ENCODE results near the gene PEAK1.

PEAK1 gene

DNA sequence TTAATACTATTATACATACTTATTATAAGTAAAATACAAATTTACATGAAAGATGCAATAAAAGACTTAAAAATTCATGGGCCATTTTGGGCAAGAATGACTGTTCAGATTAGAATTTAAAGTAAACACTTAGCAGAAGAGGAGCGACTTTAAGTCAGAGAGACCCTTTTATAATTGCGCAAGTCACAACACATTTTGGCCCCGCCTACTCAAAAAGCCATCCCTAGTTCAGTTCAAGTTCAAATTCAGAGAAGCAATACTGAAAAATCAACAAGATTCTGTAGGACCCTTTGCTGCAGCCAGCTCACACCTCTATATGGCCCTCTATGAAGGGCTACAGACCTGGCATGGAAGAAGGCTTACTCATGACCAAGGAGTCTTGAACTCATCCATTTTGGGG, 64.6 kb downstream of the PEAK1 start:
- DNase-seq (ENCODE audit: low read depth): no peak

DNA sequence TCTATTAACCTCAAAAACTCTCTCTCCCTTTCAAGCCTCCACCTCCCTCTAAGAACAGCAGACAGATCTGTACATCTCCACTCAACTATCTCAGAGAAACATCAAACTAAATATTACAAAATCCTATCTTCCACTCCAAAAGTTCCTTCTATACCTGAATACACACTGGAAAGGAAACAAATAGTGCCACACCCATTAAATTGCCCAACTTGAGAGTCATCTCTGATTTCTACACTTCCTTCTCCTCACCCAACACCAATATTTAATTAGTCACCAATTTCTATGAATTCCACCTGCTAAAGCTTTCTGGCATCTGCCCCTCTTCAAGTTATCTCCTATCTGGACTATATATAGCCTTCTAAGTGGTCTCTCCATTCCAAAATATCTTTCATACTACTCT, 65.8 kb downstream of the PEAK1 start:
- no peak for DNase-seq (ENCODE audit: low read depth)

DNA sequence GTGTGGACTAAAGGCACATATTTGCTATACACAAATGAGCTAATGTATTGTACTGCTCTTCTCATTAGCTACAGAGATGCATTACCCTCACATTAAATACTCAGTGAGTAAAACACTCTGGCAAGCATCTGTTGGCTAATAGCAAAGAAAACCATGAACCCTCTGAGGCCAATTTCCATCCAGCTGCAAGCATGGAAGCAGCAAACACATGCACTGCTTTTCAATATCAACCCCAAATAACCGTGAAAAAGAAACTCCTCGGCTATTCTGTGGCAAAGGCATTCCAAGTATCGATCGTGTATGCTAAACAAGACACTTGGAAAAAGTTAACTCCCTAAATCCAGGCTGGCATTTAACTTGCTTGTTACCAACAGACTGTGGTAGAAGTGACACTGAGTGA, 67.0 kb downstream of the PEAK1 start:
- no peak for DNase-seq (ENCODE audit: low read depth)

DNA sequence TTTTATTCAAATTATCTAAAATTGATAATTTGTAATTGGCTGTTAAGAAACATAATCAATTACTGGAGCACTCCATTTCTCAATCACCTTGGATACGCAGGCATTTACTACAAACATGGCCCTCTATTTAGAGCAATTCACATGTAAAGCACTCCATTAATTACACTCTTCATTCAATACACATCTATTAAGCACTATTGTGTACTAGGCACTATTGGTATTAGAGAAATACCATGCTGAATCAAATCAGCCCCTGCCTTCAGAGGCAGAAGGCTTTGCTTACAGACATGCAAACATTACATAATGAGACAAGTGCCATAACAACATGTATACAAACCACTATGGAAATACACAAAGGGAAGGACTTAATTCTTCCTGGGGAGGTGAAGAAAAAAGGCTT, 69.1 kb downstream of the PEAK1 start:
- DNase-seq (ENCODE audit: low read depth): no peak

DNA sequence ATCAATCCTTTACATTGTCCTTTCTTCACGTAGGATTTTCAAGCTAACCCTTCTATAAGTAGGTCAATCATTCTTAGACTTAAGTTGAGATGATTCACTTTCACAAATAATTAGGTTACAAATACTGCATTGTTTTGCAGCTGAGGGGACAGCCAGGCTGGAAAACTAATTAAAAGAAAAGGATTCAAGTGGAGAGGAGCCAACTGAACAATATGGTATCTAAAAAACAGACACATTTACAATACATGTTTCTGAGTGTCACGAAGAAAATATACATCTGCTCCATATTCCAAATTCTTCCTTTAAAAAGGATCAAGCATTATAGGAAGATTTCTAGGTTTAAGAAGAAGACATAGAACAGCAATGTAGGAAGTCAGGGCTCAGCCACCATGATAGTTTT, 70.2 kb downstream of the PEAK1 start:
- DNase-seq (ENCODE audit: low read depth): no peak

DNA sequence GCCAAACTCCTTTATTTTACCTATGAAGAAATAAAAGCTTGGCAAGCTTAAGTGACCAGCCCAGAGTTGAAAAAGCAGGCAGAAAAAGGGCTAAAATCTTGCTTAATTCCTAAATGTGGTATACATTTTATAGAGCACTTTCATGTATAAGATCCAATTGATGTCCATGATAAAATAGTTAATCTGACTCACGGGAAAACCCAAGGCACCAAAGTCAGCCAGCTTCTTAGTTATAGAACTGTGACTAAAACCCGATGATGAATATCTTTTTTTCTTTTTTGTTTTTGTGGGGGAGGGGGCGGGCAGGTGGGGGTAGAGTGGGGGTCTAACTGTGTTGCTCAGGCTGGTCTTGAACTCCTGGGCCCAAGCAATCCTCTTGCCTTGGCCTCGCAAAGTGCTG, 71.4 kb downstream of the PEAK1 start:
- no peak for DNase-seq (ENCODE audit: low read depth)

DNA sequence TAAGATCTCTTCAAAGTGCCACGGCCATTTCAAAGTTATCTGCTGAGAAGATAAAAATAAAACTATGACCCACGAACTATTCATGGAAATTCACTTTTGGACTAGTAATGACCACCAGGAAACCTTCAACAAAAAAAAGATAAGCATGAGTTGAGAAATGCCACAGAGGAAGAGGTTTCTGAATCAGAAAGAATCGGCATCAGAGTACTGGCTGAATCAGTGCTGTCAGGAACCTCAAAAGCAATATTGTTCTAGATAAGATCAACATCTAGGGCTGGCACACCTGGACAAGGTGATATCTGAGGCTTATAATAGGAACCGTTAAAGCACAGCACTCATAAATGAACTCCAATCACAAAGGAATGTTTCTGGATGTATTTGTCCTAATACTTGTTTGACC, 72.7 kb downstream of the PEAK1 start:
- no peak for DNase-seq (ENCODE audit: low read depth)

DNA sequence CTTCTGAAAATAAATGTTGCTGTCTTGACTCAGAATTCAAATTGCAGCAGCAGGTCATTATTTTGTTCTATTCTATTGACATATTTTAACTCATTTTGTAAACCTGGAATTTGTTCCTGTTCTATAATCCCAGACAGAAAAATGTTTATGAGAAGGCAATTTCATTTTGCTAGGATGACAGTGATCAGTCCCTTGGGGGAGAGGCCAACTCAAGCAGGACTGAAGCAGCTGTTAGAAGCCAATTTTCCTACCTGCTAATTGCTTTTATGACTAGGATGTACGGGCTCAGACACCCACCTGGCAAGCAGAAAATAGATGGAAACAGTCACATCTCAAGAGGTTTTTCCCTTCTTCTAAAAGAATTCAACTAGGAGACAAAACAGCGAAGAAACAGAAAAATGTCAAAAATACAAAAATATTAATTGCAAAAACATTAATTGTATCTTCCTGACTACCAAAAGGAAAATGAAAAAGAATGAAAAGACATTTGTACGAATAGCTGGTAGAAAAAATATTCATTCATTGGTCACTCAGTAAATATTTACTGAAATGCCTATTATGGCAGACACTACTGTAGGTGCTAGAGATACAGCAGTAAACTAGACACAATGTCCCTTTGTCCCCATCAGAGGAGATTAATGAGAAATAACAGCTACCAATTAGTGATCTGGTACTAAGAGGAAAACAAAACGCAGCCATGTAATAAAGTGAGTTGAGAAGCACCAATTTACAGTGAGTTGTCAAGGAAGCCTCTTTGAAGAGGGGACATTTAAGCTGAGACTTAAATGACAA, 73.5 kb downstream of the PEAK1 start:
- DNase-seq (ENCODE audit: low read depth): no peak

DNA sequence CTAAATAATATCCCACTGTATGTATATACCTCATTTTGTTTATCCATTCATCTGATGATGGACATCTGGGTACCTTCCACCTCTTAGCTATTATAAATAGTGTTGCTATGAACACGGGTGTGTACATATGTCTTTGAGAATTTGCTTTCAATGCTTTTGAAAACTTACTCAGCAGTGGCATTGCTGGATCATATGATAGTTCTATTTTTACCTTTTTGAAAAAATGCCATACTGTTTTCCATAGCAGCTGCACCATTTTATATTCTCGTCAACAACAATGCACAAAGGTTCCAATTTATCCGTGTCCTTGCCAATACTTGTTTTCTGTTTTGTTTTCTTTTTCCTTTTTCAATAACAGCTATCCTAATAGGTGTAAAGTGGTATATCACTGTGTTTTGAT, 77.1 kb downstream of the PEAK1 start:
- no peak for DNase-seq (ENCODE audit: low read depth)

DNA sequence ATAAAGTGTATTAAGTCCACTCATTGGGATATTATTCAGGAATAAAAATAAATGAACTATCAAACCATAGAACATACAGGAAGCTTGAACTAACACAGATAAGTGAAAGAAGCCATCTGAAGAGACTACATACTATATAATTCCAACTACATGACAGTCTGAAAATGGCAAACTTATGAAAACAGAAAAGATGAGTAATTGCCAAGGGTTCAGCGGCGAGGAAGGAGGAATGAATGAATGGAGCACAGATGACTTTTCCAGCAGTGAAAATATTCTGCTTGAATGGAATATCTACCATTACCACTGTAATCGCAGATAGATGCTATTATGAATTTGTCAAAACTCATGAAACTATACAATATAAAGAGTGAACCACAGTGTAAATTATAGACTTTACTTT, 79.7 kb downstream of the PEAK1 start:
- no peak for DNase-seq (ENCODE audit: low read depth)

DNA sequence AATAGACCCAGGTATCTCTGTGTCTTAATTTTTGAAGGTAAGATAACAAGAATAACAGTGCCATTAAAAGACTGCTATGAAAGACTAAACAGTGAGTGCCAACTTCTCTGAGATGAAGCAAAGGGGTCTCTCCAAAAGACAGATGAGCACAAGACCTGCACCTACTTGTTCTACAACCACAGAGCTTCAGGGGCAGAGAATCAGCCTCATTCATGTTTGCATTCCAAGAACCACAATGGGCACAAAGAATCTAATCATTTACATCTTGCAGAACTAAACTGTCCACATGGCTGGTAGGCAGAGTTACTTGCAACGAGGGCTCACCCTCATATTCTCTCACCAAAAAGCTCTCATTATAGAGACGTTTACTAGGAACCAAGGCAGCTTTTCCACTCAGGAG, 83.9 kb downstream of the PEAK1 start:
- no peak for DNase-seq (ENCODE audit: low read depth)

DNA sequence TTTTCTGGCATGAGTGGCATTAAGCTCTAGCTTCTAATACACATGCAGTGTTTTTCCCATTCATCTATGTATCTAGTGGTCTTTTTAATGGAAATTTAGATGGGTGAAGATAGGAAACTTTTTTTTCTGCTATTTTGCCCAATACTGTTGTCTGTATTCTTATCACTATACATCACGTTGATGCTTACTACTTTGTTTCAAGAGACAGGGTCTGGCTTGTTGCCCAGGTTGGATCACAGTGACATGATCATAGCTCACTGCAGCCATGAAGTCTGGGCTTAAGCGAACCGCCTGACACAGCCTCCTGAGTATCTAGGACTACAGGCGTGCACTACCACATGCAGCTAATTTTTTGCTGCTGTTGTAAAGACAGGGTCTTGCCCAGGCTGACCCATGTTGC, 84.6 kb downstream of the PEAK1 start:
- DNase-seq (ENCODE audit: low read depth): no peak

DNA sequence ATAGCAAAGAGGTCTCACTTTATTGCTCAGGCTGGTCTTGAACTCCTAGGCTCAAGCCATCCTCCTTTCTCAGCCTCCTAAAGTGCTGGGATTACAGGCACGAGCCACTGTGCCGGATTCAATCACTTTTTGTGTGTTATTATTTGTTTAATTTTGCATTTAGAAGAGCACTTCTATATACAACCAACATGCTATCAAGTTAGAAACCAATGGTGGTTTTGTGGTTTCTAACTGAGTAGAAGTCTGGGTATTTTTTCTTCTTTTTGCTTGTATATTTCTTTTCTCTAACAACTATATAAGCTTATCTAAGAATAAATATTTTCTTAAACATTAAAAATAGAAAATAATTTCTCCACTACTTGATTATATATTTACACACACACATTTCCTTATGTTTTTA, 86.7 kb downstream of the PEAK1 start:
- no peak for DNase-seq (ENCODE audit: low read depth)

DNA sequence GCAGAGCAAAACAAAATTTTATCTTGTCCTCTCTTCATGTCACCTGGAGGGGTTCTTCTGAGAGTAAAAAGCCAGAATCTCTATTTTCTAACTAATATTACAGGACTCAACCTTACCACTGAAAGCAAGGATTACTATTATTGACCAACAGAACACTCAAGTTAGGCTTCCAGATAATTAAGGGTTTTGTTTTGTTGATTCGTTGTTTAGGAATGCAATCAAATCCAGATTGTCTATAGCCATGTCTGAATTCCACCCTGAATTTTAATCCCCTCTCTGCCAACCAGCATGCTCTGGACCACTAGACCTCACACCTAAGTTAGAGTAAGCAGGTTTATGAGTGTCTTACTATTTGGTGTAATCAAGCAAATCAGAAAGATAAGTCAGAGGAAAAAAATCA, 90.7 kb downstream of the PEAK1 start:
- no peak for DNase-seq (ENCODE audit: low read depth)

DNA sequence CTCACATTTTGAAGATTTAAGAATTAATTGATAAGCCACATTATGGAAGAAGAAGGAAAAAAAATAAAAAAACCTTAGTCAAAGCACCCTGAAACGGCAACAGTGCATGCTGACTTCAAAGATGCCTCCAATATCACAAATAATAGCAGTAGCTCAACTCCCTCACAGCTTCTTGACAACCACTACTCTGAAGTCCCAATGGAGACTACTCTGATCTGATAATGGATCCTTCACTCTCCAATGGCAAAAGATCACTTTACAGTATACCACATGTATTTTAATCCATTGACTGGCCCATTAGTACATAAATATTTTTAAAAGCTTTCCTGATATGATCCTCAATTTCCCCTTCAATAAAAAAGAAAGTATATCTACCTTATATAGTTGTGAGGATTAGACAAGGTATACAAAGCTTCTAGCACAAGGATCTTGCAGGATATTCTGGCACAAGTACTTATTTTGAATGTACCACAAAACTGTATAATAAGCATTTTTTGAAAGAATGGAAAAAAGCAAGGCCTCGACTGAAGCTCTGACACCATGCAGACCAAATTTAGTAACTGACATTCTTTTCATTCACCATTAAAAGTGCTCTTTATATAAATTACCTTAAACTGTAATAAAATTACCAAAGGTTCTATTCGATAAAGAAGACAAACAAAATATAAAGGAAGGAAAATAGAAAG, 91.9 kb downstream of the PEAK1 start:
- DNase-seq (ENCODE audit: low read depth): no peak

DNA sequence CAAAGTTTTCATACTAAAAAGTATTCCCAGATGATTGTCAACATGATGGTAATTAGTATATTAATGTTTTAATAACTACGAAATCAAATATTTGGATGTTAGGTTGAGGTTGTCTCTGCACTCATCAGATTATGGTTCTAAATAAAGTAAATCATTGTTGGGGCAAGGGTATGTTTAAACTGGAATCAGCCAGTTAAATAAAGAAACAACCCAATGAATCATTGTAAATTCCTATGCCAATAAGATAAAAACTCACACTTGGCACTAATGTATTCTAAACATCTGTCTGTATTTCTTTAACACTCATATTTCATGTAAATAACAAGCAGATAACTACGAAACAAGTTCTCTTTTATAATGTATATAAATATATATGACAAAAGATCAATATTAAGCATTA, 92.7 kb downstream of the PEAK1 start:
- DNase-seq (ENCODE audit: low read depth): no peak

DNA sequence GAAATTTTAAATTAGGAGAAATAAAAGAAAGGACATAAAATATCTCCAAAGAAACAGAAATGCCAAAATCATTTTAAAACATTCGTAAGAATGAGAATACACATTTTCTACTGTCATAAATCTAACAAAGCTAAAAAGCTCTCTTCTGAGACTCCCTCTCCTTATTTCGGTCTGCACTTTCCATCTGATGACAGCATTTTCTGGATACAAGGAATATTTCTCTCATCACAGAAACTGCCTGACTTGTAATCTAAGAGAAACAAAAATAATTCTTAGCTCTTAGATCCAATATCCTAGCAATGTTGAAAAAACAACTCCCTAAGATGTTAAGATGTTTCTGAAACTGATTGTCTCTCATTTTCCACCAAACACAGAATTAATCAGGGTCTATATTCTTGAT, 93.5 kb downstream of the PEAK1 start:
- no peak for DNase-seq (ENCODE audit: low read depth)

DNA sequence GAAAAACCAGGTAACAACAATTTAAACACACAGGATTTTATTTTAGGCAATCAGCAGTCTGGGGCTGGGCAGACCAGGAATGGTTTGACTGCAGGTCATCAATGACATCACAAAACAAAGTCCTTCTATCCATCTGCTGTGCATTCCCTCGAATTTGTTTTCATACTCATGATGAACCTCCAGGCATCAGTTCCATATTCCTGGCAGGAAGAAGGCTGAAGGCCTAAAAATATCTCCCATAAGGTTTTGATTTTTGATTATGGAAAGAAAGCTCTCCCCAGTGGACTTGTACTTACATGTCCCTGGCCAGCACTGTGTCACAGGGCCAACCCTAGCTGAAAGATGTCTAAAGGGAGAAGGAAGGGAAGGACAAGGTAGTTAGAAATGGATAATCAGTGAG, 107.4 kb downstream of the PEAK1 start:
- no peak for DNase-seq (ENCODE audit: low read depth)

DNA sequence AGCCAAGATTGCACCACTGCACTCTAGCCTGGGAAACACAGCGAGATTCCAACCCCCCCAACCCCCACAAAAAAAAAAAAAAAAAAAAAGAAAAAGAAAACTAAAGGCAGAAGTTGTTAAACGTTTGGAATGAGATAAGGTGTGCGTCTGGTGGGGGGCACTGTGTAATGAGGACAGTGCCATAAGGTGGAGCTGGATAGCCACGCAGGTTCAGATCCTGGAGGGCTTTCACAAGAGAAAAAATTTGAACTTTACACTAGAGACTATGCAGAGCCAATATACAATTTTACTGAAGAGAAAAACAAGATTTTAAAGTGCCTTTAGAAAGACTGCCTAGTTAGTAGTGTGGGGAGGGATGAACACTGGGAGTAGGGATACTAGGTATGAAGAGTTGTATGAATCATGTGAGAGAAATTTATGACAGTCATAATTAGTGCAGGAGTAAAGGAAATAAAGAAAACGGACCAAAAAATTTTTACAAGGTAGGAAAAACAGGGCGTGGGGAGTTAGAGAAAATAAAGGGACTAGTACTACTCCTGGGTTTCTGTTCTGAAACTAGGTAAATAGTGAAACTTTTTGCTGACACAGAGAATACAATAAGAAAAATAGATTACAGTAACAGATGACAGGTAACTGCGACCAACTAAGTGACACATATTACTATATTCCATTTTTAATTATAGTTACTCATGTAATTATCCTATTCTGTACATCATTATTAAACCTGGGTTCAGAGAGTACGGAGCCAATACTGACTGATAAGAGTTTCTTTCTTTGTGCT, 108.1 kb downstream of the PEAK1 start:
- no peak for DNase-seq (ENCODE audit: low read depth)

DNA sequence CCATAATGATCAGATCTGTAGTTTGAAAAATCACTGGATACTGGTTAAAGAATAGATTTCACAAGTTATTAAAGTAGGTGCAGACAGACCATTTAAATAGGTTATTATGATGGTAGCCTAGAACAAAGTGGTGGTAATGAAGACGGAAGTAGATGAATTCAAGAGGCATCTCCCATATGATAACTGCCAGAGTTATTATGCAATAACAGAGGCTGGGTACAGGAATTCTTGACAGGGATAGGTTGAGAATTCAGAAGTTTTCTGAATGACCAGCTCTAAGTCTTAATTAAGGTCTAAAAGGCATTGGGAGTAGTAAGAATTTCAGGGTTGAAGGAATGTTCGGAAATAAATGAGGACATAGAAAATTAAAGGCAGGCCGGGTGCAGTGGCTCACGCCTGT, 108.9 kb downstream of the PEAK1 start:
- no peak for DNase-seq (ENCODE audit: low read depth)

DNA sequence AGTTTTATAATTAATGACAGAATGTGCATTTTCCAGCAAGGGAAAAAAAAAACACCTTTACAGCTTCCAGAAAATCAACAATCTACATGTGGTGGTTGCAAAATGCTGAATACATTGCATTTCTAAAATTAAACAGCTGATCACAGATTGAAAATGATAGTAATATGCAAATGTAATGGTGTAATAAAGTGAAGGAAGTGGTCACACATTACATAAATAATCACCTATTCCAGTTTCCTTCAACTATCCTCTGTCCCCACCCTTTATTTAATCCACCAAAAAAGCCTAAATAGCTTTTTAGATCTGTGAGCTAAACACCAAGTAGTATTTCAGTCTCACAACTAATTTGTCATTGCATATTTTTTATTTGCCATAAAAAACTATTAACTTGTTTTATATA, 110.5 kb downstream of the PEAK1 start:
- DNase-seq (ENCODE audit: low read depth): no peak

DNA sequence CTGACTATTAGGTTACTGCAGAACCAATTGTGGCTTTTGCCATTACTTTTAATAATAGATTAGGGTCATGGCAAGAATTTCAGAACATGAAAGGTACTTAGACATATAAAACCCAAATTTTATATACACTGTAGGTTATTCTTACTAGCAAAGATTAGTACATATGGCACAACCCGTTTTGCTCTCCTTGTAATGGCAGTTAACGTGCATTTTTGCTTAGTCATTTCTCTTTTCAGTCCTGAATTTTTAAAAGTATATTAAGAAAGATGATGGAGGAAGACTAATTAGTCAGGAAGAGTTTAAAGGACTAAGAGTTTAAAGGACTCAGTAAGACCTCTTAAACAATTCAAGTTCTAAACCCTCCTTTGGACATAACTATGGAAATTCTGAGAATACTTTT, 114.0 kb downstream of the PEAK1 start:
- no peak for DNase-seq (ENCODE audit: low read depth)

DNA sequence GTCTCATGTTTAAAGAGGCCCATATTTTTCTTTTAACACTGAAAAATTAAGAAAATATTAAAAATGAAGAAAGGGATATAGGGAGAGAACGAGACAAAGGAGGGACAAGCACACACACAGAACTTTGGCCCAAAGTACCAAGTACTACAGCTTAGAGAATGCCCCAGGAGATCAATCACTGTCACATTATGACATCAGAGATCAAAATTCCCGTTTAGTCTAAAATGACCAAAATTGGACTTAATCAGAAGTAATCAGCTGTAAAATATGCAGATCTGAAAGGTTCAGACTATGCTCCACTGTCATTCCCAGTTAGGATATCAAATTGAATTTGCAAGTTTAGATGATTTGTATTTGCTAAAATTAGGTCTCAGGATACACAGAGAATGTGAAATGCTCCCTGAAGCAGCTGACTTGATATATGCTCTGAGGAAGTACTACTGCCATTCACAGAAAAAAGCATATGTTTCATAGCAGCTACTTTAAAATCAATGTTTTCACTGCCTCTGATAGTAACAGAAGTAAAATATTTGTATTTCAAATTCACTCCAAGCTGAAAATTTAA, 123.0 kb downstream of the PEAK1 start:
- no peak for DNase-seq (ENCODE audit: low read depth)

Data from activated T-helper 9 cell treated with anti-CD3 and anti-CD28 coated beads, Interleukin-2, amount 50 U/mL, for 16 hours (primary cell).